Measurements from ENCODE around the gene CREBRF. TPM values are rescaled to one million over a fixed set of nuclear protein-coding genes. Genes with fewer than 3 reads are reported as not detected.

Gene CREBRF
- total and polyA plus RNA-seq, 2 of the 4 experiments (the other 2 are of a cell fraction), result 3.2 to 16.1 TPM

DNA sequence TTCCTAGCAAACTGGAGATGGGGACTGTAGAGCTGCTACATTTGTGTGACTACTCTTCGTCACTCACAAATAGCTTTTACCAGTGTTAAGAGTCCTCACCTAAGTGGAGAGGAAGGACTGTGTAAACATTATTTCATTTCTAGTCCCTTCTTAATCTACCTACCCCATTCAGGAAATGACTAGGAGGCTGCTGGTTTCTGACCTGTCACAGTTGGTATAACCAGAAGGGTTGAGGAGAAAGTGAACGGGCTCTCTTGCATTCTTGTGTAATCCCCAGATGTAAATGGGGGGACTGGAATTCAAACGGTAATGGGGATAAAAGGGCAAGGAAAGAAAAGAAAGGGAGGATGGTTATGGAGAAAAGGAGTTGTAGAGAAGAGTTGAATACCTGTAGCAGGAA, 52.8 kb downstream of the CREBRF start:
- H2BK20ac ChIP-seq (ENCODE audit: low read depth, low read length), result no peak overlapping the region
- CTCF ChIA-PET, result interaction anchor here (1.0 kb wide), 1 partner anchor 11 kb away, joined by 3 read pairs; no protein-coding TSS in a partner anchor
- DNase-seq, result no peak

More for the DNA sequence above, 52.8 kb downstream of the CREBRF start:
- Histone ChIP-seq H4K8ac (ENCODE audit: low read depth in 2 of 2, low read length in 2 of 2) (no peak overlapping the region), H2AK5ac (ENCODE audit: low read depth, low read length) (no peak overlapping the region), H3K9me1 (ENCODE audit: insufficient read depth, low read length) (no peaks in the 10 kb centered on the region), H3K9me3 (ENCODE audit: control insufficient read depth, insufficient read depth, low read length) (no peaks in the 10 kb centered on the region), H3K4me3 (ENCODE audit: insufficient read depth, low read depth, low read length) (no peak overlapping the region), H3K9ac (ENCODE audit: low read depth, low read length) (no peak overlapping the region), H2BK120ac (ENCODE audit: low read depth, low read length) (no peak overlapping the region), H4K20me1 (ENCODE audit: insufficient read depth, low read length) (no peaks in the 10 kb centered on the region), H2BK15ac (ENCODE audit: low read depth, low read length) (no peak overlapping the region), H2BK5ac (ENCODE audit: low read depth, low read length, poor library complexity, severe bottlenecking) (no peak overlapping the region), H4K5ac (ENCODE audit: low read depth, low read length) (no peak overlapping the region), H4K91ac (ENCODE audit: insufficient read depth, low read depth, low read length) (no peak overlapping the region), H3K27me3 (ENCODE audit: control insufficient read depth, insufficient read depth, low read length) (no peaks in the 10 kb centered on the region), H3K27ac (ENCODE audit: insufficient read depth, low read length) (no peak overlapping the region), H3K23ac (ENCODE audit: low read depth, low read length) (no peak overlapping the region), H3K56ac (ENCODE audit: extremely low read depth, insufficient read depth, low read length) (no peak overlapping the region), H2AK9ac (replicated peaks; ENCODE audit: low read depth, low read length, poor library complexity) (no peak overlapping the region), H3K14ac (replicated peaks; ENCODE audit: low read depth, low read length) (no peak overlapping the region), H3K4me1 (ENCODE audit: control insufficient read depth, insufficient read depth, low read length) (no peaks in the 10 kb centered on the region), H3K4me2 (ENCODE audit: low read depth, low read length) (no peak overlapping the region), H3K4ac (ENCODE audit: low read depth, low read length) (no peak overlapping the region), H2AFZ (replicated peaks; ENCODE audit: low read length, poor library complexity) (no peak overlapping the region), H3K79me1 (ENCODE audit: low read depth in 1 of 2, low read length in 2 of 2) (peaks cover 0 to 7% of the 10 kb centered on the region in 2 experiments; a peak in 3 of 4 replicates), H3K18ac (ENCODE audit: low read depth, low read length) (no peak overlapping the region), H3K36me3 (ENCODE audit: control insufficient read depth, insufficient read depth, low read length) (peaks cover 16% of the 10 kb centered on the region)
- no TSS peak for BruUV-seq (replicated peaks)
- 21% methylated on average over 2 of the region's 3 CpGs; no CpG with 5 or more reads in 1 of the 2 experiments for WGBS, 2 experiments (ENCODE audit: extremely low coverage in 2 of 2, insufficient read length in 1 of 2)
- in situ Hi-C loops (cut with MboI; ENCODE audit: low sequenced_read_pairs) (no loop called here), intact Hi-C loops (cut with micrococcal nuclease) (no loop called here), dilution Hi-C loops (cut with HindIII; ENCODE audit: low sequenced_read_pairs, unreplicated experiment) (no loop called here)
- POLR2A ChIA-PET (ENCODE audit: unreplicated experiment), result no interaction called here
- no peak for TF ChIP-seq MAFK (IDR thresholded peaks at IDR 0.05; ENCODE audit: low read depth, low read length)
- TF ChIP-seq POLR2A (IDR thresholded peaks at IDR 0.05; ENCODE audit: low read depth, low read length), result no peak
- TF ChIP-seq NFE2L2 (IDR thresholded peaks at IDR 0.05; ENCODE audit: low read depth, low read length), result no peak
- ATAC-seq (ENCODE audit: low read depth), result no peak

Measured in IMR-90 (cell line).